Left hindlimb (tissue), 1 donor: ENCODE data around the gene TNFAIP8L1.

Experiments used
- DNase-seq: peaks from one replicate; pipeline ENCODE4 v3.0.0-alpha.2; 2018

The TNFAIP8L1 gene

GRCh38 chr19:4682417-4683200 lies 43.3 kb downstream of the TNFAIP8L1 start:
- no peak for DNase-seq

- no peak for DNase-seq
Observed at GRCh38 chr19:4684312-4685095, 45.2 kb downstream of the TNFAIP8L1 start.

DNA sequence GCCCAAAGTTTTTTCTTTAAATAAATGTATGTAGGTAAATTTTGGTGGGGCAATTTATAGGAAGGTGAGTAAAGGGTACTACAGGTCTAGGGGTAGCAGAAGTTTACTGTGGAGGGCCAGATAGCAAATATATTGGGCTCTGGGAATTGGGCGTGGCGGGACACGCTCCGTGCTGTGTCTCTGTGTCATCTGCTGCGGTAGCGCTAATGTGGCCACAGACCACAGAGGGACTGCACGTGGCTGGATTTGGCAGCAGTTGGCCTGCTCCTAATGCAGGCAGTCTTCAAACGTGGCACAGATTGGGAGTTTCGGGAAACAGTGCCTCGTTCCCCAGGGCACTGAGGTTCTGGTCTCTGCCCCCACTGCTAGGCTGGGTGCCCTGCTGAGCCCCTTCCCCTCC lies 47.4 kb downstream of the TNFAIP8L1 start:
- no peak for DNase-seq

DNA sequence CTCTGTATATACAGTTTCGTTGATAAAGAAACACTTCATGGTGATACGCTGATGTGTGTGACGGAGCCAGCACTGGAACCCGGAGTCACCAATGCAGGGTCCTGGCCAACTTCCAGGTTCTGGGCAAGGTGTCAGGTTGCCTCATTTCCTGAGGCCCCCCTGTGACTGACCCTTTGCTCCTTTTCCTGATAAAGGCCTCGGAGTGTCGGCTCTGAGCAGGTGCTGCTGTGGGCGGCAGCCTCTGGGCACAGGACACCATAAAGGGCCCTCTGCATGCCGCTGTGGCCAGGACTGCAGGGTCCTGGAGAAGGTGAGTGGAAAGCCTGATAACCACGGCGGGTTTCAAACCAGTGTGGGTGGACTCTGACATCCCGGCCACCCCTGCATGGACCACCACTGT lies 48.1 kb downstream of the TNFAIP8L1 start:
- no peak for DNase-seq

- no peak for DNase-seq
Observed at GRCh38 chr19:4688587-4688986, 49.3 kb downstream of the TNFAIP8L1 start.

DNA sequence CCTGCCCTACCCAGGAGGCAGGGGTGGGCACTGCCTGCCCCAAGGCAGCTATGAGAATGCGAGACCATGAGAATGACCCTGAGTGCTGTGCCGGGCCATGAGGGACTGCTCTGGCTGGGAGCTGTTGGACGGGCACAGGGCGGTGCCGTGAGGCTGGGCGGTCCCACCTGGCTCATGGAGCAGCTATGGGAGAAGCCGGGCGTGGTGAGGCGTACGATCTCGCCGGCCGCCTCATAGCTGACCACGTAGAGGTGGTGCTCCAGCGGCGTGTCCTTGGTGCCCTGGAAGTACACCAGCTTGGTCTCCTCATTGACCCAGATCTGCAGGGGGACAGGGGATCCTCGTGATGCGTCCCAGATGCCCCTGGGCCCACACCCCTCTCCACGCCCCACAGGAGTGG lies 50.1 kb downstream of the TNFAIP8L1 start:
- DNase-seq: no peak

GRCh38 chr19:4690361-4690760 lies 51.0 kb downstream of the TNFAIP8L1 start:
- DNase-seq: no peak

GRCh38 chr19:4691373-4691772 lies 52.1 kb downstream of the TNFAIP8L1 start:
- no peak for DNase-seq

GRCh38 chr19:4692251-4693077 lies 53.1 kb downstream of the TNFAIP8L1 start:
- no peak for DNase-seq

GRCh38 chr19:4693078-4693350 lies 53.7 kb downstream of the TNFAIP8L1 start:
- no peak for DNase-seq

DNA sequence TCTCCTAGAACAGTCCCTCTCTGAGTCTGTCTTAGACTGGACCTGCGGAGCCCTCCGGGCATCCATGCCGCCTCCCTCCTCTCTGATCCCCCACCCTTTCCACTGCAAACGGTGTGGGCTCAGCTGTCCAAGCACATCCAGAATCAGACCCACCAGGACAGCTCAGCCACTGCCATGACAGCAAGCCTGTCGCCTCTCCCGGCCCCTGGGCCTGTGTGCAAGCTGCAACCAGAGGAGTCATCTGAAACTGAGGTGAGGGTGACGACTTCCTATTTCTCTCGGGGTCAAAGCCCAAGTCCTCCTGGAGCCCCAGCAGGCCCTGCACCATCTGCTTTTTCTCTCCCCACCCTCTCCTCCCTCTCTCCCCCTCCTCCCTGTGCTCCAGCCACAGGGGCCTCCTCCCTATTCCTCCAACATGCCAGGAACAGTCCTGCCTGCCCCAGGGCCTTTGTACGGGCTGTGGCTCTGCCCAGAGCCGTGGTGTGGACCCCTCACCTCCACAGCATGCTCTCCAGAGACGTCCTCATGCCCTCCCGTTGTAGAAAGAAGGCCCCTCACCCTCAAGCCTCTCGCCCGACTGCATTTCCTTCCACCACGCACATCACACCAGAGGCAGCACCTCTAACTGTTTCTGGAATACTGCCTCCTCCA lies 54.3 kb downstream of the TNFAIP8L1 start:
- DNase-seq: no peak

DNA sequence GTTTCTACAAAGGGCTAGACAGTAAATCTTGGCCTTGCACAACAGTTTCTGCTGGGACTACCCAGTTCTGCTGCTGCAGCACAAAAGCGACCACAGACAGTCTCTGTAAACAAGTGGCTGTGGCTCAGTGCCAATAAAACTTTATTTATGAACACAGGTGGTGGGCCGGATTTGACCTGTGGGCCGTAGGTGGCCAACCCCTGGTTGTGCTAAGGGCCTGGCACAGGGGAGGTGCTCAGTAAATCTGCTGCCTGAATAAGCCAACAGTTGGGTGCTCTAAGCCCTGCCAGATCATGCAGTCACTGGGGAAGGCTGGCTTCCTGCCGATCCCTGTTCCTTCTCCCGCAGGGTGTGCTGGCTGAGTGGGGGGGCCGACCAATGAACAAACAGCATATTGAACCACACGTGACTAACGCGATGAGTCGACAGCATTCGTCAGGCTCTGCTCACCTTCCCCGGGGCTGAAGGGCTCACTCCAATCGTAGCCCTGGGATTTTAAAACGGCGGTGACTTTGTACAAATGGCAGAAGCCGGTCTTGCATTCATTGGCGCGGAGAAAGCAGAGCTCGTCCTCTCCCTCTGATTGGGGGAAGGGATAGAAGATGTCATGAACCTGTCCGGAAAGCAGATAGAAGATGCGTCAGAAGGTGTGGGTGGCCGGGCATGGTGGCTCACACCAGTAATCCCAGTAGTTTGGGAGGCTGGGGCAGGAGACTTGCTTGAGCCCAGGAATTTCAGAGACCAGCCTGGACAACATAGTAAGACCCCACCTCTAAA lies 55.1 kb downstream of the TNFAIP8L1 start:
- no peak for DNase-seq

DNA sequence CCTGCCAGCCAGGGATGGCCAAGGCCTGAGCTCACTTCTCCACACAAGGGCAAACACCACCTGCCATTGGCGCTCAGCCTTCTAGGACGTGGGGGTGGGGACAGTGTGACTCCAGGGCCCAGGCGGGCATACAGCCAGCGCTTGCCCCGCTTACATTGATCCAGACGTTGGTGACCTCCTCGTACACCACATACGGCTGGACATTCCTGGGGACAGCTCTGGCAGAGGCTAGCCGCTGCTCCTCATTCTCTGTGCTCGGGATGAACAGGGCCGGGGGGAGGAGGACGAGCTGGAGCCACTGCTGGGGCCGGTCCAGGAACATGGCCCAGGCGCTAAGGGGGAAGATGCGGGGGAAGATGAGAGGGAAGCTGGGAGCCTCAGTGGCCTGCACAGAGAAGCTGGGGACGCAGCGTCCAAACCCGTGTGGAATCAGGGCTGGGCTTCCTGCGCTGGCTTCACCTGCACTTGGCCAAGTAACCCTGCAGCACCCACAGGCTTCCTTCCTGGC lies 56.0 kb downstream of the TNFAIP8L1 start:
- no peak for DNase-seq

DNA sequence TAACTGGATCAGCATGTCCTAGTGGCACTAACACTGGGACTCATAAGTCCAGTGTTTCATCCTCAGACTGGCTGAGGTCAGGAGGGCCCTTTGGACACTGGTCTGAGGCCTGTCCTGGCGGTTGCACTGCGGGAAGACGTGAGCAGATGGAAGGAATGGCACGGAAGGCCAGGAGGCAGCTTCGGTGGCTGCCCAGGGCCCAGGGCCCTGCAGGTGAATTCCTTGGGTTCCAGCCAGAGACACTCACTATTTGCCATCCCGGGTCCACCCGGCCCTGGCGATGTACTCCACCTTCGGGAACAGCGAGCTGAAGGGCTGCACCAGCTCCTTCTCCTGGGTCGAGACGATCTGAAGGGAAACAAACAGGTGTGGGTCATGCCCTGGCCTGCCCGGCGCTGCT lies 58.0 kb downstream of the TNFAIP8L1 start:
- DNase-seq: no peak

DNA sequence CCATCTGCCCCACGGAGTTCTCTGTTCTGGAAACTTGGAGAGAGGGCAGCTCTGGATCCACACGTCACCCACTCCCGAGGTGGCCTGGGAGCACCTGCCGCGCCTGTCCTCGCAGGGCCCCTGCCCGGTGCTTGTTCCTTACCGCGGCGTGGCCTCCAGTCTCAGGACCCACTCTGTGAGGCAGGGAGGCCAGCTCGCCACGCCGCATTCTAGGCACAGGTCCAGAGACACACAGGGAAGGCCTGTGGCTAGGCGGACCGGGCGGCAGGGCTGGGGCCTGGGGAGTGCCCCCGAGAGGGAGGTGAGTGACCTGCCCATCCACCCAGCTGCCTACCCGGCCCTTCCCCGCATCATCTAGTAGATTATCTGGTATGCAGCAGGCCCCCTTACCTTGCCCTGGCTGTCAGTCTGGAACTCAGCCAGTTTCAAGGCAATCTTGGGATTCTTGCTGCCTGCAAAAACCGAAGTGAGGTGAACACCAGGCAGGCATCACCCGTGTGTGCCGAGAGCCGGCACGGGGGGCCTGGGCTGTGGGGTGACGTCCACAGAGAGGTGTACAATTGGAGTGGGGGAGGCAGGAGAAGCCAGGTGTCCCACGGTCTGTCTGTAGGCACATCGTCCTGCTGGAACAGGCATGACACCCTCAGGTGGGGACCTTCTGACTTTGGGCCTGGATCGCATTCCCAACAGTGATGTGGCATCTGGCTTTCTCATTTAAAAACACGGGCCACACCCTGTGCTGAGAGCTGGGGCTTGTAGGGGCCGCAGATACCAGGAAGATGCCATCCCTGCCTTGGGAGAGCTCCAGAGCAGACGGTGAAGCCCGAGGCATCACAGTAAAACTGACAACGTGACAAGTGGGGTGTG lies 60.7 kb downstream of the TNFAIP8L1 start:
- DNase-seq: no peak

GRCh38 chr19:4700693-4700970 lies 61.3 kb downstream of the TNFAIP8L1 start:
- DNase-seq: no peak

GRCh38 chr19:4701557-4701956 lies 62.2 kb downstream of the TNFAIP8L1 start:
- no peak for DNase-seq

GRCh38 chr19:4702764-4703163 lies 63.4 kb downstream of the TNFAIP8L1 start:
- DNase-seq: no peak

DNA sequence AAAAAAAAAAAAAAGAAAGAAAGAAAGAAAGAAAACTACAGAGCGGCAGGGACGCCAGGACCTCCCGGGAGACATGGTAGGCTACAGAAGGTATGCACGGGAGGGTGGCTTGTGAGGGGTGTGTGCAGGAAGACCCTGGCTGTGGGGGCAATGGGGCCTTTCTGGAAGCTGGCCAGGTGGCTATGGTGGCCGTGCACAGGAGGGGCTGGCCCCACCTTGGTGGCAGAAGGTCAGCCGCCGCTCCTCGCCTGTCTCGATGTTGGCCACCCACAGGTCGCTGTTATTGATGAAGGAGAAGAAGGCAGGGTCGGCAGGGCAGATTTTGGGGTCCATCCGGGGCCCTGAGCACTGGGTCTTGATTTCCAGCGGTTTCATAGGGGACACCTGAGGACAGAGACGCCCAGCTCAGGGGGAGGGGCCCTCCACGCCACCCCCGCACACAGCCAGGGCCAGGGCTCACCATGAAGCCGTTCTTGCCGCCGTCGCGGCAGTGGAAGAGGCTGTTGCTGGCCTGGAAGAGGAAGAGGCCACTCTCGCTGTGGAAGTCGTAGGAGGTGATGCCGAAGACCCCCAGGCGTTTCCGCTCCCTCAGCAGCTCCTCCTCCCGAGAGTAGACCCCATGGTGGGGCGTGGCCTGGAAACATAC lies 64.5 kb downstream of the TNFAIP8L1 start:
- no peak for DNase-seq

GRCh38 chr19:4704317-4704673 lies 65.0 kb downstream of the TNFAIP8L1 start:
- DNase-seq: no peak
